Upper lobe of left lung (tissue), 6 donors: ENCODE measurements around the gene RCN2. TPM values are rescaled to one million over a fixed set of nuclear protein-coding genes. Genes with fewer than 3 reads are reported as not detected.

ENCODE experiments used
- ATAC-seq, 2 donors: fragments of 200-7000 bp; cut with Tn5 transposase; one replicate each; pipeline ENCODE4 v1.9.1; 2022; ENCODE audit warnings: mild to moderate bottlenecking in 2 of 2, moderate library complexity in 2 of 2; ENCODE audit not compliant: low FRiP score in 2 of 2
- DNase-seq, 2 donors: peaks; one replicate each; pipeline ENCODE4 v3.0.0-alpha.2; 2019 to 2020
- H3K27ac ChIP-seq, 4 donors: fragments of 200-600 bp; sonication (generic); one replicate each; pipeline ENCODE4 v1.5.1; 2016 to 2019
- H3K27me3 ChIP-seq, 4 donors: fragments of 200-600 bp; sonication (generic); one replicate each; pipeline ENCODE4 v1.5.1; 2017 to 2019
- H3K36me3 ChIP-seq, 4 donors: fragments of 200-600 bp; sonication (generic); one replicate each; pipeline ENCODE4 v1.5.1; 2016 to 2019
- H3K4me1 ChIP-seq, 4 donors: fragments of 200-600 bp; sonication (generic); one replicate each; pipeline ENCODE4 v1.5.1; 2018 to 2019
- H3K4me3 ChIP-seq, 4 donors: fragments of 200-600 bp; sonication (generic); one replicate each; pipeline ENCODE4 v1.5.1; 2017 to 2019; ENCODE audit warnings: mild to moderate bottlenecking in 2 of 4, moderate library complexity in 1 of 4
- H3K9me3 ChIP-seq, 4 donors: fragments of 200-600 bp; sonication (generic); one replicate each; pipeline ENCODE4 v1.5.1; 2018 to 2019
- EP300 ChIP-seq, 4 donors: sonication (generic); formaldehyde crosslinking; IDR thresholded peaks; one replicate each; pipeline ENCODE4 v1.5.1; 2017; ENCODE audit warnings: antibody characterized with exemption in 4 of 4, control low read depth in 2 of 4
- POLR2A ChIP-seq, 4 donors: fragments of 450-650 bp; IDR thresholded peaks; one replicate each; pipeline ENCODE4 v1.5.1; 2016 to 2017; ENCODE audit warnings: antibody characterized with exemption in 4 of 4, mild to moderate bottlenecking in 2 of 4
- POLR2AphosphoS5 ChIP-seq, 2 donors: sonication (generic); formaldehyde crosslinking; IDR thresholded peaks; one replicate each; pipeline ENCODE4 v1.5.1; 2017; ENCODE audit warnings: antibody characterized with exemption in 2 of 2
- WGBS, 2 donors: methylation state at CpG; one replicate each; pipeline ENCODE4 v1.1.5; 2017 to 2018; 5-methylcytosine and 5-hydroxymethylcytosine counted together
- total RNA-seq, 6 donors: library from RNA; depleted of rRNA in 4 of 6; stranded (reverse); fragments of >200 nt in 4 of 6; gene quantifications; one replicate each; pipeline versions ENCODE4 v1.1.0 to v1.2.1, GENCODE V29; 2016 to 2021
- TF ChIP-seq, protein P1 (sequence below), 6 experiments: fragments of 450-650 bp in 4 of 6; fragments of 200-600 bp in 2 of 6; sonication (generic) in 2 of 6; IDR thresholded peaks; one replicate each; pipeline ENCODE4 v1.5.1; 2016 to 2019; ENCODE audit warnings: antibody characterized with exemption in 6 of 6
- donor health status: DM: no; HTN: no; CAD: no; lungs with moderate emphysema.
- donor health status: DM: no; HTN: yes; CAD: no; lungs with severe emphysema.

The RCN2 gene
- total RNA-seq, 6 donors from 2014 or later = 17.8 to 43.9 (median 32.7) TPM

DNA sequence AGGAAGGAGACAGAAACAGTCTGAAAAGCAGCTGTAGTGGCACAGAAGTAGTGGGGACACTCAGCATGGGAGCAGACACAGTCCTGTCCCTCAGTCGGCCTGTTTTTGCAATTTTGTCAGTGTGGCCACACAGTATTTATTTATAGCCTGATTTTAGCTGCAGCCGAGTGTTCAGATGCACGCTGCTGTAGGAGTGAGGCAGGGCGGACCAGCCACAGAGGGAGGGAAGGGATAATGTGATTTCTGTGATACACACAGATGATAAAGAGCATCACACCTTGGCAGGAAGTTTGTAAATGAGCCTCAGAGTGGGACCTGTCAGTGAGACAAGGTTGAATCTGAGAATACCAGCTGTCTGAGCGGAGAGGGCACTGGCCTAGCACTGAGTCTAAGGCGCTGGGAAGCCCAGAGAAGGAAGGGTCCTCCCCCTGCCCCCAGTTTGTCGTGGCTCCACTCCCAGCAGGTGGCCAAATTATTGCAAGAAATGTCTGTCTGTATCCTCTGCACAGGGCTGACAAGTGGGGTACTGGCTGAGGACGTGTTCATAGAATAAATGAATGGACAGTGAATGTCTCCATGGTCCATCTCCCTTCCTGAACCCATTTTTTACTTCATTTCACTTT, 67.2 kb downstream of the RCN2 start:
- Histone ChIP-seq H3K27ac (peak overlapping the region in 1 of 4 donors; percentile 4), H3K36me3 (no peaks in the 10 kb centered on the region), H3K27me3 (no peaks in the 10 kb centered on the region), H3K9me3 (no peaks in the 10 kb centered on the region), H3K4me1 (peaks cover 0 to 44% (median 23%) of the 10 kb centered on the region in 4 donors), H3K4me3 (no peak overlapping the region)
- no peak for ATAC-seq
- 75 to 85% methylated on average over 8 of the region's 8 CpGs for WGBS, 2 donors
- TF ChIP-seq POLR2AphosphoS5 (IDR thresholded peaks at IDR 0.05) (no peak), POLR2A (IDR thresholded peaks at IDR 0.05) (no peak), EP300 (IDR thresholded peaks at IDR 0.05) (no peak)
- TF ChIP-seq, protein P1, sequence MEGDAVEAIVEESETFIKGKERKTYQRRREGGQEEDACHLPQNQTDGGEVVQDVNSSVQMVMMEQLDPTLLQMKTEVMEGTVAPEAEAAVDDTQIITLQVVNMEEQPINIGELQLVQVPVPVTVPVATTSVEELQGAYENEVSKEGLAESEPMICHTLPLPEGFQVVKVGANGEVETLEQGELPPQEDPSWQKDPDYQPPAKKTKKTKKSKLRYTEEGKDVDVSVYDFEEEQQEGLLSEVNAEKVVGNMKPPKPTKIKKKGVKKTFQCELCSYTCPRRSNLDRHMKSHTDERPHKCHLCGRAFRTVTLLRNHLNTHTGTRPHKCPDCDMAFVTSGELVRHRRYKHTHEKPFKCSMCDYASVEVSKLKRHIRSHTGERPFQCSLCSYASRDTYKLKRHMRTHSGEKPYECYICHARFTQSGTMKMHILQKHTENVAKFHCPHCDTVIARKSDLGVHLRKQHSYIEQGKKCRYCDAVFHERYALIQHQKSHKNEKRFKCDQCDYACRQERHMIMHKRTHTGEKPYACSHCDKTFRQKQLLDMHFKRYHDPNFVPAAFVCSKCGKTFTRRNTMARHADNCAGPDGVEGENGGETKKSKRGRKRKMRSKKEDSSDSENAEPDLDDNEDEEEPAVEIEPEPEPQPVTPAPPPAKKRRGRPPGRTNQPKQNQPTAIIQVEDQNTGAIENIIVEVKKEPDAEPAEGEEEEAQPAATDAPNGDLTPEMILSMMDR (IDR thresholded peaks at IDR 0.05) = no peak
- DNase-seq = no peak

DNA sequence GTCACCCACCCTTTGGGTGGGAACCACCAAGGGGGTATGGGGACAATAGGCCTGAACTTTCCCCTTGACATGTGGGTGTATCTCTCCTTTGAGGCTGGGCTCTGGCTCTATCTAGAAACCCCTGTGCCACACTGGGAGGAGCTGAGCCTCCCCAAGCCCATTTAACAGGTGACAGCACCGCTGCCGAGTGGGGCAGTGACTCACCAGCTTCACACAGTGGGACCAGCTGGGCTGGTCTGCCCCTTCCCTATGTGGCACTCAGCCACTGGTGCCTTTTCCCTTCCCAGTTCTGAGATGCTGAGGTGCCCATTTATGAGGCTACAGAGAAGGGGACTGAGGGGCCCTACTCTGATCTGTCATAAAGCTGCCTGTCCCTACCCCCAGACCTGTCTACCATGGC, 68.4 kb downstream of the RCN2 start:
- no peak for DNase-seq
- H3K36me3 ChIP-seq = no peaks in the 10 kb centered on the region
- TF ChIP-seq POLR2AphosphoS5 (IDR thresholded peaks at IDR 0.05) (no peak), POLR2A (IDR thresholded peaks at IDR 0.05) (no peak), EP300 (IDR thresholded peaks at IDR 0.05) (no peak)
- TF ChIP-seq, protein P1 (IDR thresholded peaks at IDR 0.05) = no peak
- H3K27me3 ChIP-seq = no peaks in the 10 kb centered on the region
- no peak for ATAC-seq
- no peaks in the 10 kb centered on the region for H3K9me3 ChIP-seq
- H3K27ac ChIP-seq = no peak overlapping the region
- H3K4me3 ChIP-seq = no peak overlapping the region
- peaks cover 0 to 41% (median 23%) of the 10 kb centered on the region in 4 donors for H3K4me1 ChIP-seq
- WGBS, 2 donors = 78% methylated on average over 2 of the region's 2 CpGs; no CpG with 5 or more reads in 1 of the 2 donors

DNA sequence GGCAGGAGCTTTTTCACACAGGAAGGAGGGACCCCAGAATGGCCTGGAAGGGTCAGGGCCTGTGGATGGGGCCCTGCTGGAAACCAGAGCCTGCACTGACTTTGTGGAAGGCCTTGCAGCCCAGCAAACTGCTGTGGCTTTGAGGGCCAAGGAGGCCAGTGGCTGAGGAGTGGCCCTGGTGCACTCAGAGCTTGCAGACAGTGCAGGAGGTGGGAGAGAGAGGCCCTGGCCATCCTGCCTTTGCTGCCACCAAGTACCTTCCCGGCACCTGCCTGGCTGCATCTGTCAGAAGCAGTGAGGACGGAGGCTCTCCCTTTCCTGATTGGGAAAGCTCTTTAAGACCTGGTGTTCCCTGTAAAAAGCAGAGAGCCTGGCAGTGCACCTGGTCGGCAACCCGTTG, 69.8 kb downstream of the RCN2 start:
- ATAC-seq (no peak), DNase-seq (no peak)

DNA sequence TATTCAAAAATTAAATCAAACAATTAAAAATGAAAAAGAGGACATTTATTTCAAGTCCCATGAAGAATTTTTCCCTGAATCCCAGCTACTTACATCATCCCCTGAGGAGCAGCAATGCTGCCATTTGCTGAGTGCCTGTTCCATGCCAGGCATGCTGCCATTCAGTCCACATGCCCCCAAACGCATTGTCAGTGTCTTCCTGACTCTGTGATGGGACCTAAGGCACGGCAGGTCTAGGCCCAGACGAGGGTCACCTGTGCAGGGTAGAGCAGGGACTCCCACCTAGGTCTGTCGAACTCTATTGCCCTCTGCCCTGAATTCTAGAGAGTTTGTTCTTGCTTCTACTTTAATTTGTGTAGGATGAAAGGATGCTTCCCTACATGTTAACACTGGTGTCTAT, 70.4 kb downstream of the RCN2 start:
- DNase-seq = no peak
- TF ChIP-seq POLR2AphosphoS5 (IDR thresholded peaks at IDR 0.05) (no peak), POLR2A (IDR thresholded peaks at IDR 0.05) (no peak), EP300 (IDR thresholded peaks at IDR 0.05) (no peak)
- TF ChIP-seq, protein P1 (IDR thresholded peaks at IDR 0.05) = no peak
- no peak for ATAC-seq
- 74 to 90% methylated on average over 4 of the region's 4 CpGs for WGBS, 2 donors
- H3K27me3 ChIP-seq = no peaks in the 10 kb centered on the region
- no peak overlapping the region for H3K4me3 ChIP-seq
- H3K9me3 ChIP-seq = no peaks in the 10 kb centered on the region
- peaks cover 0 to 28% (median 15%) of the 10 kb centered on the region in 4 donors for H3K4me1 ChIP-seq
- no peaks in the 10 kb centered on the region for H3K36me3 ChIP-seq
- no peak overlapping the region for H3K27ac ChIP-seq

More for the DNA sequence above, 69.8 kb downstream of the RCN2 start:
- Histone ChIP-seq H3K4me1 (peaks cover 0 to 34% (median 20%) of the 10 kb centered on the region in 4 donors), H3K4me3 (no peak overlapping the region), H3K27ac (peak overlapping the region in 1 of 4 donors; percentile 4), H3K9me3 (no peaks in the 10 kb centered on the region), H3K27me3 (no peaks in the 10 kb centered on the region), H3K36me3 (no peaks in the 10 kb centered on the region)
- WGBS, 2 donors = 64 to 86% methylated on average over 3 to 4 of the region's 4 CpGs
- TF ChIP-seq POLR2A (IDR thresholded peaks at IDR 0.05) (no peak), EP300 (IDR thresholded peaks at IDR 0.05) (no peak), POLR2AphosphoS5 (IDR thresholded peaks at IDR 0.05) (no peak)
- TF ChIP-seq, protein P1 (IDR thresholded peaks at IDR 0.05) = no peak

DNA sequence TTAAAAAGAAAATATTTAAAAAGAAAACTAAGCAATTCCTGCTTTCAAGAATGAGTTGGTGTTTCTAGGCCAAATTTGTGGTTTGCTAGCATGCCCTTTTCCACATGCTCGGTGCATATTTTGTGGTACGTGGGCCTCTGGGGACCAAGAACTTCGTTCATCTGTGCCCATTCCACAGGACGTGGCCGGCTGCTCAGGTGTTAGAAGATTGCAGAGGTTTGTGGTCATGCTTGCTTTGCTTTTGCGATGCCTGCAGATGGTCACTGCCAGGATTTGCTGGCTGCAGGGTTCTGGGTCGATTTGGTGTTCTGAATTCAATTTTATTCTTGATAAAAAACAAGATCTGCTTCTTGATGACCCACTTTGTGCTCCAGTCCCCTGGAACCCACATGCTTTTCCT, 70.9 kb downstream of the RCN2 start:
- H3K4me1 ChIP-seq = peaks cover 0 to 25% (median 15%) of the 10 kb centered on the region in 4 donors
- H3K27ac ChIP-seq = peak overlapping the region; percentile 54 to 75 (median 66)
- H3K9me3 ChIP-seq = no peaks in the 10 kb centered on the region
- no peak overlapping the region for H3K4me3 ChIP-seq
- no peaks in the 10 kb centered on the region for H3K36me3 ChIP-seq
- H3K27me3 ChIP-seq = no peaks in the 10 kb centered on the region
- DNase-seq (no peak), ATAC-seq (no peak)
- TF ChIP-seq EP300 (IDR thresholded peaks at IDR 0.05) (no peak), POLR2A (IDR thresholded peaks at IDR 0.05) (no peak), POLR2AphosphoS5 (IDR thresholded peaks at IDR 0.05) (no peak)
- TF ChIP-seq, protein P1 (IDR thresholded peaks at IDR 0.05) = no peak
- 61 to 62% methylated on average over 5 to 7 of the region's 7 CpGs for WGBS, 2 donors
